Activated CD4-positive, alpha-beta T cell treated with anti-CD3 and anti-CD28 coated beads for 36 hours (primary cell): ENCODE results near the gene C9orf78. TPM values are rescaled to one million over a fixed set of nuclear protein-coding genes. Genes with fewer than 3 reads are reported as not detected.

ENCODE experiments used
- ATAC-seq: fragments of 200-7000 bp; cut with Tn5 transposase; one replicate; pipeline ENCODE4 v1.10.0; 2021; ENCODE audit warnings: mild to moderate bottlenecking, moderate library complexity
- CTCF ChIA-PET: fragments of 350-600 bp; sonication (Branson Sonifier 250); formaldehyde crosslinking; loops from one replicate; lab custom pipeline; 2021; ENCODE audit warnings: antibody characterized with exemption; lab: Charles Lee
- POLR2A ChIA-PET: fragments of 350-600 bp; sonication (Branson Sonifier 250); formaldehyde crosslinking; loops from one replicate; lab custom pipeline; 2021; ENCODE audit warnings: antibody characterized with exemption, inconsistent platforms; lab: Charles Lee
- DNase-seq: peaks from one replicate; pipeline ENCODE4 v3.0.0-alpha.2; 2020
- H3K27ac Mint-ChIP-seq: one replicate; pipeline ENCODE4 v1.8.0; 2021; ENCODE audit warnings: mixed read lengths
- H3K27me3 Mint-ChIP-seq: one replicate; pipeline ENCODE4 v1.8.0; 2021; ENCODE audit warnings: mixed read lengths
- H3K36me3 Mint-ChIP-seq: one replicate; pipeline ENCODE4 v1.8.0; 2021; ENCODE audit warnings: low read depth, mixed read lengths
- H3K4me1 Mint-ChIP-seq: one replicate; pipeline ENCODE4 v1.8.0; 2021; ENCODE audit warnings: mixed read lengths
- H3K4me3 Mint-ChIP-seq: one replicate; pipeline ENCODE4 v1.8.0; 2021; ENCODE audit warnings: mild to moderate bottlenecking, moderate library complexity, mixed read lengths
- H3K9me3 Mint-ChIP-seq: one replicate; pipeline ENCODE4 v1.8.0; 2021; ENCODE audit warnings: low read depth, mixed read lengths
- intact Hi-C, 2 experiments: fragments of 100-400 bp; cut with DNase I in 1 of 2; cut with micrococcal nuclease in 1 of 2; formaldehyde crosslinking; loops; one replicate each; pipeline versions ENCODE4 v1.14.2 to v1.15.1; 2022 to 2024; cut with DNase I, micrococcal nuclease
- total RNA-seq, 2 experiments: library from RNA; stranded (reverse); gene quantifications; one replicate each; pipeline ENCODE4 v1.2.3, GENCODE V29; 2021

C9orf78 gene
- total RNA-seq, 2 experiments from 2014 or later, result 42.8 to 59.8 TPM

DNA sequence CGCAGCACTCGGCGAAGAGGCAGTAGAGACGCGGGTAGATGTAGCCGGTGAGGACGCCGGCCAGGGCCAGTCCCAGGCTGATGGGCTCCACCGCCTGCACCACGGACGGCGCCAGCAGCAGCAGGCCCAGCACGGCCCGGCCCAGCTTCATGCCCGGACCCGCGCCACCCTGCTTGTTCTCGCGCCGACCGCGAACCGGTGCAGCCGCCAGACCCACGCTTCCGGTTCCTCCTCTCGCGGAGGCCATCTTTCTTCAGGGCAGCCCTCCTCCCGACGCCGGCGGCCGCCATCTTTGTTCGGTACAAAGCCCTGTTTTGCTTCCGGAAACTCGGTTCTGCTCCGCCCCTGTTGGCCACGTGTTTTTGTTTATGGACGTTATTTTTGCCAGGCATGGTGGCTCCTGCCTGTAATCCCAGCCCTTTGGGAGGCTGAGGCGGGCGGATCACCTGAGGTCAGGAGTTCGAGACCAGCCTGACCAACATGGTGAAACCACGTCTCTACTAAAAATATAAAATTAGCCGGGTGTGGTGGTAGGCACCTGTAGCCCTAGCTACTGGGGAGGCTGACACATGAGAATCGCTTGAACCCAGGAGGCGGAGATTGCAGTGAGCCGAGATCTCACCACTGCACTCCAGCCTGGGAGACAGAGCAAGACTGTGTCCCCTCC, 11.0 kb downstream of the C9orf78 start, which contains the start of gene TOR1A:
TOR1A (minus strand) TSS at position 202 of the 667 bp plus-strand sequence; CDS start at position 151, 51 bp downstream.
- peaks cover 33% of the 10 kb centered on the region for H3K36me3 Mint-ChIP-seq
- ATAC-seq (peak; percentile 93), DNase-seq (peak; percentile 97)
- H3K4me1 Mint-ChIP-seq, result peaks cover 14% of the 10 kb centered on the region
- intact Hi-C loops, result loop anchor here (1.0 kb wide), 7 partner anchors 11 to 869 kb away; partner anchors contain the start of genes C9orf78 (in 2 of the 2), TOR1B (in 2 of the 2), USP20 (in 2 of the 2) and ASB6 (in 1 of the 2)
- no peaks in the 10 kb centered on the region for H3K27me3 Mint-ChIP-seq
- ChIA-PET CTCF (interaction anchor here (0.7 kb wide), 1 partner anchor 856 kb away, joined by 3 read pairs; no protein-coding TSS in a partner anchor), POLR2A (interaction anchor here (0.6 kb wide), 1 partner anchor 15 kb away, joined by 3 read pairs; no protein-coding TSS in a partner anchor)
- peak within 1 kb of the TSS; percentile 63 for H3K27ac Mint-ChIP-seq
- H3K9me3 Mint-ChIP-seq, result no peaks in the 10 kb centered on the region
- peak within 1 kb of the TSS; percentile 82 for H3K4me3 Mint-ChIP-seq

GRCh38 chr9:129823542-129823934, 11.5 kb downstream of the C9orf78 start:
- Mint-ChIP-seq H3K9me3 (no peaks in the 10 kb centered on the region), H3K27ac (peak overlapping the region; percentile 34), H3K4me3 (peak overlapping the region; percentile 82), H3K4me1 (peaks cover 14% of the 10 kb centered on the region), H3K36me3 (peaks cover 33% of the 10 kb centered on the region), H3K27me3 (no peaks in the 10 kb centered on the region)
- ChIA-PET CTCF (no interaction called here), POLR2A (interaction anchor here (0.6 kb wide), 1 partner anchor 15 kb away, joined by 3 read pairs; no protein-coding TSS in a partner anchor)
- intact Hi-C loops, result no loop called here
- DNase-seq, result no peak
- peak; percentile 43 for ATAC-seq

GRCh38 chr9:129822898-129823541, 12.1 kb downstream of the C9orf78 start:
- H3K36me3 Mint-ChIP-seq, result peaks cover 36% of the 10 kb centered on the region
- H3K27me3 Mint-ChIP-seq, result no peaks in the 10 kb centered on the region
- H3K9me3 Mint-ChIP-seq, result no peaks in the 10 kb centered on the region
- DNase-seq (peak; percentile 48), ATAC-seq (peak; percentile 21)
- peaks cover 14% of the 10 kb centered on the region for H3K4me1 Mint-ChIP-seq
- peak overlapping the region; percentile 34 for H3K27ac Mint-ChIP-seq
- ChIA-PET POLR2A (no interaction called here), CTCF (interaction anchor here (0.6 to 0.9 kb wide), 2 partner anchors 53 to 565 kb away, joined by 3 read pairs; no protein-coding TSS in a partner anchor)
- H3K4me3 Mint-ChIP-seq, result peak overlapping the region; percentile 82
- intact Hi-C loops, result no loop called here

DNA sequence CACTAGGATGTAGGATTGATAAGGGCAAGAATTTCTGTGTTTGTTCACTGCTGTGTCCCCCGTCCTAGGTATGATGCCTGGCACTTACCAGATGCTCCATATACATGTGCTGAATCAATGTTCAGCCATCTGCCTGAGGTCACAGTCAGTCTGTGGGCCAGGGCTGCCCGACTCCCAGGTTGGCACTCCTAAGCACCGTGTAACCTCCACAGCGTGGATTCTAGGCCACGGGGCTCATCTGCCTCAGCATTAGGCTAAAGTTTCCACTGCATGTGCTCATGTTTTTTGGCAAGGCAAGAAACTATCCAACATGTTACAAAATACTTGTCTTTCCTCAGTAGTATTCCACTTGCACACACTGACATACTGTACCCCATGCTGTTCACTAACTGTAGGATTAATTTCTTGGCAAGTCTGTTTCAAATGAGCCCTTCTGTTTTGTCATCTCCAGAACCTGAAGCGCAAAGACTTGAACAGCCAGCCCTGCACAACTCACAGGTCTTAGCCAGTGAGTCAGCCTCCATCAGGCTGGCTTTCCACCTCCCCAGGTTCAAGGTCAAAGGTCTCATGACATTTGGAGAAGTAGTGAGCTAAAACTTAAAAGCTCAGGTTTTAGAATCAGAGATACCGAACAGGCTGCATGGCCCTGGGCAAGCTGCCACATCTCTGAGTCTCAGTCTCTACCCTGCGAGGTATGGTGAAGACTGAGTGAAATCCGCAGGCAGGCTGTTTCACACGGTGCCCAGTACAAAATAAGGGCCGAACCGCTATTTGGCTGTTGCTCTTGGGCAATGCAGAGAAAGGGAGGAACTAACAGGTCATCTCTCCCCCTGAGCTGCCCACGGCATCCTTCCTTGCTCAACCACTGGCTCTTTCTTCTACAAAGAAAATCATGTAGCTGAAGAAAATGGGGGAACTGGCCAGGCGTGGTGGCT, 18.3 kb downstream of the C9orf78 start:
- Mint-ChIP-seq H3K4me3 (no peak overlapping the region), H3K36me3 (peaks cover 54% of the 10 kb centered on the region), H3K27me3 (no peaks in the 10 kb centered on the region), H3K9me3 (no peaks in the 10 kb centered on the region), H3K4me1 (peaks cover 10% of the 10 kb centered on the region), H3K27ac (peak overlapping the region; percentile 28)
- intact Hi-C loops, result no loop called here
- POLR2A ChIA-PET, result no interaction called here
- ATAC-seq (no peak), DNase-seq (no peak)
- CTCF ChIA-PET, result interaction anchor here (0.8 kb wide), 1 partner anchor 15 kb away, joined by 3 read pairs; no protein-coding TSS in a partner anchor

- no peak for ATAC-seq
- no peak overlapping the region for H3K4me3 Mint-ChIP-seq
- intact Hi-C loops, result no loop called here
Measured at GRCh38 chr9:129815278-129815677, 19.8 kb downstream of the C9orf78 start.

GRCh38 chr9:129814432-129815223, 20.4 kb downstream of the C9orf78 start:
- no peak for ATAC-seq
- H3K36me3 Mint-ChIP-seq, result peaks cover 56% of the 10 kb centered on the region
- no peaks in the 10 kb centered on the region for H3K9me3 Mint-ChIP-seq
- H3K4me1 Mint-ChIP-seq, result peaks cover 11% of the 10 kb centered on the region
- H3K27ac Mint-ChIP-seq, result peak overlapping the region; percentile 14
- DNase-seq, result no peak
- ChIA-PET POLR2A (no interaction called here), CTCF (no interaction called here)
- H3K4me3 Mint-ChIP-seq, result no peak overlapping the region
- no peaks in the 10 kb centered on the region for H3K27me3 Mint-ChIP-seq
- intact Hi-C loops, result no loop called here

More at GRCh38 chr9:129815278-129815677, 19.8 kb downstream of the C9orf78 start:
- H3K36me3 Mint-ChIP-seq, result peaks cover 57% of the 10 kb centered on the region
- H3K27ac Mint-ChIP-seq, result no peak overlapping the region
- H3K4me1 Mint-ChIP-seq, result peaks cover 12% of the 10 kb centered on the region
- DNase-seq, result no peak
- H3K9me3 Mint-ChIP-seq, result no peaks in the 10 kb centered on the region
- CTCF ChIA-PET, result no interaction called here
- no peaks in the 10 kb centered on the region for H3K27me3 Mint-ChIP-seq
- POLR2A ChIA-PET, result no interaction called here

GRCh38 chr9:129813661-129814060, 21.4 kb downstream of the C9orf78 start:
- no peak overlapping the region for H3K4me3 Mint-ChIP-seq
- H3K9me3 Mint-ChIP-seq, result no peaks in the 10 kb centered on the region
- ATAC-seq (no peak), DNase-seq (no peak)
- CTCF ChIA-PET, result interaction anchor here (1.1 kb wide), 1 partner anchor 87 kb away, joined by 3 read pairs; no protein-coding TSS in a partner anchor
- no peak overlapping the region for H3K27ac Mint-ChIP-seq
- H3K36me3 Mint-ChIP-seq, result peaks cover 60% of the 10 kb centered on the region
- POLR2A ChIA-PET, result no interaction called here
- H3K4me1 Mint-ChIP-seq, result peaks cover 11% of the 10 kb centered on the region
- intact Hi-C loops, result no loop called here
- no peaks in the 10 kb centered on the region for H3K27me3 Mint-ChIP-seq

- intact Hi-C loops, result no loop called here
- ChIA-PET POLR2A (interaction anchor here (0.6 kb wide), 1 partner anchor 14 kb away, joined by 3 read pairs; no protein-coding TSS in a partner anchor), CTCF (interaction anchor here (1.1 kb wide), 2 partner anchors 9 to 86 kb away, joined by 3 read pairs; no protein-coding TSS in a partner anchor)
- Mint-ChIP-seq H3K36me3 (peaks cover 57% of the 10 kb centered on the region), H3K27ac (no peak overlapping the region), H3K4me1 (peaks cover 11% of the 10 kb centered on the region), H3K27me3 (no peaks in the 10 kb centered on the region), H3K9me3 (no peaks in the 10 kb centered on the region), H3K4me3 (no peak overlapping the region)
- DNase-seq (no peak), ATAC-seq (no peak)
Measured at GRCh38 chr9:129812385-129812784, 22.7 kb downstream of the C9orf78 start.

GRCh38 chr9:129811967-129812363, 23.1 kb downstream of the C9orf78 start:
- Mint-ChIP-seq H3K27me3 (no peaks in the 10 kb centered on the region), H3K36me3 (peaks cover 57% of the 10 kb centered on the region), H3K9me3 (no peaks in the 10 kb centered on the region), H3K4me3 (no peak overlapping the region), H3K4me1 (peaks cover 13% of the 10 kb centered on the region), H3K27ac (peak overlapping the region; percentile 67)
- DNase-seq (peak; percentile 29), ATAC-seq (peak; percentile 79)
- ChIA-PET CTCF (interaction anchor here (0.6 to 1.3 kb wide), 4 partner anchors 9 to 704 kb away, joined by 3 to 4 read pairs (median 4); no protein-coding TSS in a partner anchor), POLR2A (interaction anchor here (0.6 kb wide), 1 partner anchor 15 kb away, joined by 3 read pairs; no protein-coding TSS in a partner anchor)
- intact Hi-C loops, result no loop called here

- no peak overlapping the region for H3K27ac Mint-ChIP-seq
- CTCF ChIA-PET, result interaction anchor here (0.8 to 1.4 kb wide), 4 partner anchors 20 to 186 kb away, joined by 3 to 4 read pairs (median 4); no protein-coding TSS in a partner anchor
- intact Hi-C loops, result no loop called here
- POLR2A ChIA-PET, result interaction anchor here (1.0 kb wide), 1 partner anchor 259 kb away, joined by 3 read pairs; no protein-coding TSS in a partner anchor
- H3K36me3 Mint-ChIP-seq, result peaks cover 55% of the 10 kb centered on the region
- DNase-seq (no peak), ATAC-seq (no peak)
- H3K4me3 Mint-ChIP-seq, result no peak overlapping the region
- H3K9me3 Mint-ChIP-seq, result no peaks in the 10 kb centered on the region
- peaks cover 22% of the 10 kb centered on the region for H3K4me1 Mint-ChIP-seq
- no peaks in the 10 kb centered on the region for H3K27me3 Mint-ChIP-seq
Measured at GRCh38 chr9:129810788-129811187, 24.3 kb downstream of the C9orf78 start.
